Measurements from ENCODE around the gene CCNL2.
"Not testable (repeated sequence)": the region's sequence is repeated elsewhere in the genome, so short reads cannot be mapped to it uniquely, and the experiment has no call there.

The CCNL2 gene

DNA sequence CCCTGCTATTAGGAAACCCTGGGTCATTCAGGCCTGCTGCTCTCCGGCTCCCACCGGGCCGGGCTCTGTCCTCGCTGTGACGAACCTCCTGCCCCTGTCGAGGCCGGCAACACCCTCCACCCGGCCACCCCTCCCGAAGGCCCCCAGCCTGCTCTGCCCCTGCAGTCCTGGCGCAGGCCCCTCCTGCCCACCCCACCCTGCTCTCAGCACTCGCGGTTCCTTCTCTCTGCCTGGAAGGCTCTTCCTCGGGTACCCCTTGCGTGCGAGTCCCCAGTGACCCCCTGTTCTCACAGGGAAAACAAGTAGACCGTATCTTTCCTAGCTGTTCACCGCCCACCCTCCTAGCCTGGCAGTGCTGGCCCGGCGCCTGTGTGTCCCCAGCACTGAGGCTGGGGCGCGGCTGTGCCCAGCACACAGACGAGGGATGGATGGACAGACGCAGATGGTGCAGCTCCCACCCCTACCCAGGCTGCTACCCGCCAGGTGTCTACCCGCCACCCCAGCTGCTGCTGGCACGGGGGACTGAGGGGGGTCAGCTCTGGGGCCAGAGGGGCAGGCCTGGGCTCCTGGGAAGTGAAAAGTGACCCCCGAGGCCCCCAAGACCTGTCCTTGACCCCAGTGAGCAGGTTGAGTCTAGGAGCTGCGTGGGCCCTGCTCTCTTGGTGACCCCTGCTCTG is 33.3 kb upstream of the CCNL2 start:
- DNase-seq, result no peak

DNA sequence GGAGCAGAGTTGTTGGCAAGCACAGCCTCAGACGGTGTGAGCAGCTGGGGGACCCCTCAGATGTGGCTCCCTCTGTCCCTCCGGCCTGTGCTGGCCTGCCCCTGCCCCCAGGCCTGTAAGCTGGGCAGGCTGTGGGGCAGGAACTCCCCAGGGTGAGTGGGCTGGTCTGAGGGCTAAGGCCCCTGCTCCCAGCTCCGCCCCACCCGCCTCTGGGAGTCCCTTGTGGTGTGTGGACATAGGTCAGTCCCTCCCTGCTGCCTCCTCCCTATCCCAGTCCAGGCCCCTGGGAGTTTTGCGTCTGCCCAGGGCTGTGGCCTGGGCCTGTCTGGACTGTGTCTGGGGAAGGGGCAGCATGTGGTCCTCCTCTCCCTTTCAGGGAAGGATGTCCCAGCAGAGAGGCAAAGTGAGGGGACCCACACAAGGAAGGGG is 32.7 kb upstream of the CCNL2 start:
- no peak for DNase-seq

- no peak for DNase-seq
Observed at GRCh38 chr1:1430992-1431844, 32.1 kb upstream of the CCNL2 start.

DNA sequence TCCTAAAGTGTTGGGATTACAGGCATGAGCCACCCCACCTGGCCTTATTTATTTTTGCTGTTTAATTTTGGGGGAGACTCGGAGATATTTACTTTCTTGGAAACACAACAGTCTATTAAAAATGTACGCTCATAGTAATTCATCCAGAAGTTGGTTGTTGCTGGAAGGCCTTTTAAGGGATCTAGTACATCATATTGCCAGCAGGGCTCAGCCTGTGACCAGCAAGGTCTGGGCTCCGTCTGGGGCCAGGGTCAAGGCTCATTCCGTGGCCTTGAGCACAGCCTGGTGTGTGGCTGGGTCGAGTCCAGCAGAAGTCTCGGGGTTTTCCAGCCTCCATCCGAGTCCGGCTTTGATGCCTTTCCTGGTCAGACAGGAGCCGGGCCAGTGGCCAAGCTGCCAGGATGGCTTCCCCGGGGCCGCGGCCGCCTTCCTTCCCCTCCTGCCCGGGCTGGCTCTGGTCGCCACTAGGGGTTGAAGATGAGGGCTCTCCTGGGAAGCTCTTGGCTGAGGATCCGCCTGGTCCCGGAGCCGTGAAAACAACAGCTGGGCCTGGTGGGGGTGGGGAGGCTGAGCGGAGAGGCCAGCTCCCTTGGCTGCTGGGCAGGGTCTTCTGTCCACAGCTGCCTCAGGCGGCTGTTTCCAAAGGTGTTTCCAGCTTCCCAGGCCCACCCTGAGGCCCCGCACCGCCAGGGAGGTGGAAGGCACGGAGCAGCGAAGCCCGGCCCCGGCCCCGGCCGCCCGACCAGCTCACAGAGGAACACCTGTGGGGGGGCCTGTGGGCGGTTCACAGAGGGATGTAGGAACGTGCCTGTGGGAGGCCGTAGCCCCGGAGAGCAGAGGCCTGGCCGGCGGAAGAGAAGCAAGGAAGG is 31.2 kb upstream of the CCNL2 start:
- no peak for DNase-seq

- DNase-seq, result no peak
Observed at GRCh38 chr1:1429671-1430073, 30.5 kb upstream of the CCNL2 start.

DNA sequence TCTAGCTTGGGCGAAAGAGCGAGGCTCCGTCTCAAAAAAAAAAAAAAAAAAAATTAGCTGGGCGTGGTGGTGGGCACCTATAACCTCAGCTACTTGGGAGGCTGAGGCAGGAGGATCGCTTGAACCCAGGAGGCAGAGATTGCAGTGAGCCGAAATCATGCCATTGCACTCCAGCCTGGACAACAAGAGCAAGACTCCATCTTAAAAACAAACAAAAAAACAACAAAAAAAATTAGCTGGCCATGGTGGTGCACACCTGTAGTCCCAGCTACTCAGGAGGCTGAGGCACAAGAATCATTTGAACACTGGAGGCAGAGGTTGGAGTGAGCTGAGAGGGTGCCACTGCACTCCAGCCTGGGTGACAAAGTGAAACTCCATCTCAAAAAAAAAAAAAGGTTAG is 29.8 kb upstream of the CCNL2 start:
- DNase-seq, result not testable (repeated sequence)

GRCh38 chr1:1428174-1428573 is 29.0 kb upstream of the CCNL2 start:
- no peak for DNase-seq

- no peak for DNase-seq
Observed at GRCh38 chr1:1427820-1428148, 28.6 kb upstream of the CCNL2 start.

DNA sequence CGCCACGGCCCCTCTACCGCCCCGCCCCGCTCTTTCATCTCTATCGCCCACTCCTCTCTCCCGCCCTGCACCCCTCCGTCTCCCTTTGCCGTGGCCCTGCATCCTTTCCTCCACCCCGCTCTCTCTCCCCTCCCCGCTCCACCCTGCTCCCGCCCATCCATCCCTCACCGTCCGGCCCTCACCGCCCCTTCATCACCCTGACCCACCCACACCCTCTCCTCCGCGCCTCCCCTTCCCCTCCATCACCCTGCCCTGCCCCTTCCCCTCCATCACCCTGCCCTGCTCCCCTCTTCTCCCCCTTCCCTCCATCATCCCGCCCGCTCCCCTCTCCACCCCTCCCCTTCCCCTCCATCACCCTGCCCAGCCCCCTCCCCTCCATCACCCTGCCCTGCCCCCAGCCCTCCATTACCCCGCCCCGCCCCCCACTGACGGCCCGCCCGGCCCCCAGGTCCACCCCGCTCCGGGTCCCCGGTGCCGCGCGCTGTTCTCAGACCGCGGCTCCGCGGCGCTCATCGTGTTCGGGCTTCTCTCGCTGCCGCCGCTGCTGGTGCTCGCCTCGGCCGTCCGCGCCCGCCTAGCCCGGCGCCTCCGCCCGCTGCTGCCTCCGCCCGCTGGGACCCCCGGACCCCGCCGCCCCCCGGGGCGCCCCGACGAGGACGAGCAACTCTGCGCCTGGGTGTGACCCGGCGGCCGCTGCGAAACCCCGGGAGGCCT is 28.1 kb upstream of the CCNL2 start:
- no peak for DNase-seq

DNA sequence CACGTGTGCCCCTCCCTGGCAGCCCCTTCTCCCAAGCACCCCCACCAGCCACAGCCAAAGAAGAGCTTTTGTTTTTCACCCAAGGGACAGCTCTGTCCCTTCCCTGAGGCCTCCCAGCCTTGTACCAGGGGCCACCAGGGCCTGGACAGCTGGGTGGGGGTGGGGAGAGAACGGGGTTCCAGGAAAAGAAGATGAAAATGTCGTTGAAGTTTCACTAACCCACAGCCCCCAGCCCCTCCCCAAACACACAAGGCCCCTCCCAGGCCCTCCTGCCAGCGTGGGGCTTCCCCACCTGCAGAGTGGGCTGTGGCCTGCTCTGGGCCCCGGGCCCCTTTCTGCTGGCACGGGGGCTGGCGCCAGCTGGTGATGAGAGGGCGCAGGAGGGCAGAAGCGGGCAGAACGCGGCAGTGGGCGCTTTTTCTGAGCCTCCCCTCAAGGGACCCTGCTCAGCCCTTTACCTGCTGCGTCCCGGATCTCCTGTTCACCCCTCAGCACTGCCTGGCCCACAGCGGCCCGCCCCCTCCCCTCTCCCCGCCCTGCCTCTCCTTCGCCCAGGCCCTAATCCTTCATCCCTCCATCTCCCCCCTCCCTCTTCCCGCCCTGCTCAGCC is 27.5 kb upstream of the CCNL2 start:
- no peak for DNase-seq

GRCh38 chr1:1425753-1426495 is 26.8 kb upstream of the CCNL2 start:
- no peak for DNase-seq

DNA sequence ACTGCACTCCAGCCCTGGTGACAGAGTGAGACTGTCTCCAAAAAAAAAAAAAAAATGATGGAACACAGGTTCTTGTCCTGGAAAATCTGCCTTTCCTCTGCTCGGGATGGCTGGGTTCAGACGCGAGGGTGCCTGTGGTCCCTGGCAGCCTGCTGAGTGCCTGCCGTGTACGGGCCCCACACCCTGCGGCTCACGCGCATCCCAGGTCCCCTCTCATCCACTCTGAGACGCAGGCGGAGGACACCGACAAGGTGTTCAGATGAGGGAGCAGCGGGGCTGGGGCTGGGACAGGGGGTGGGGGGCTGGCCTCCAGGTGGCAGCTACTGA is 26.3 kb upstream of the CCNL2 start:
- DNase-seq, result no peak

GRCh38 chr1:1424707-1425106 is 25.6 kb upstream of the CCNL2 start:
- no peak for DNase-seq

GRCh38 chr1:1423245-1423597 is 24.1 kb upstream of the CCNL2 start:
- DNase-seq, result no peak

DNA sequence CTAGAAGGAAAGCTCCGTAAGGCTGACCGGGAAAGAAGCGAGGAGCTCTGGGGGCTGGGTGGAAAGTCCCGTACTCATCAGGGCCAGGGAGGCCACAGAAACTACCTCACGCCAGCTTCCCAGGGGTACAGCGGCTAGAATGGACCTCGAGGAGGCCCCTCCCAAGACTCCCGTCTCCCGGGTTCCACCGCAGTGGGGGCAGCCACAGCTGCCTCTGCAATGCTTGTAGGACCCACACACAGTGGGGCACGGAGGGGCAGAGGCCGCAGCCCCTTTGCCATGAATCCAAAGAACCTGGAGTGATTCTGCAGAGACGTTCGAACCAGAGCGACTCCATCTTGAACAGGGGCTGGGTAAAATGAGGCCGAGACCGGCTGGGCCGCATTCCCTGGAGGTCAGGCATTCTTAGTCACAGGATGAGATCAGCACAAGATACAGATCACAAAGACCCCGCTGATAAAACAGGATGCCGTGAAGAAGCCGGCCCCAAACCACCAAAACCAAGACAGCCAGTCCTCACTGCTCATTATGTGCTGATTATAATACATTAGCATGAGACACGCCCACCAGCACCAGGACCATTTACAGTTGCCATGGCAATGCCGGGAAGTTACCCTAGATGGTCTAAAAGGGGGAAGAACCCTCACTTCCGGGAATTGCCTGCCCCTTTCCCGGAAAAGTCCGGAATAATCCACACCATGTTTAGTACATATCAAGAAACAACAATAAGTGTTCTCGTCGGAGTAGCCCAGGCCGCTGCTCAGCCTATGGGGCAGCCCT is 23.5 kb upstream of the CCNL2 start:
- DNase-seq, result no peak

GRCh38 chr1:1421907-1422464 is 22.9 kb upstream of the CCNL2 start:
- DNase-seq, result no peak

DNA sequence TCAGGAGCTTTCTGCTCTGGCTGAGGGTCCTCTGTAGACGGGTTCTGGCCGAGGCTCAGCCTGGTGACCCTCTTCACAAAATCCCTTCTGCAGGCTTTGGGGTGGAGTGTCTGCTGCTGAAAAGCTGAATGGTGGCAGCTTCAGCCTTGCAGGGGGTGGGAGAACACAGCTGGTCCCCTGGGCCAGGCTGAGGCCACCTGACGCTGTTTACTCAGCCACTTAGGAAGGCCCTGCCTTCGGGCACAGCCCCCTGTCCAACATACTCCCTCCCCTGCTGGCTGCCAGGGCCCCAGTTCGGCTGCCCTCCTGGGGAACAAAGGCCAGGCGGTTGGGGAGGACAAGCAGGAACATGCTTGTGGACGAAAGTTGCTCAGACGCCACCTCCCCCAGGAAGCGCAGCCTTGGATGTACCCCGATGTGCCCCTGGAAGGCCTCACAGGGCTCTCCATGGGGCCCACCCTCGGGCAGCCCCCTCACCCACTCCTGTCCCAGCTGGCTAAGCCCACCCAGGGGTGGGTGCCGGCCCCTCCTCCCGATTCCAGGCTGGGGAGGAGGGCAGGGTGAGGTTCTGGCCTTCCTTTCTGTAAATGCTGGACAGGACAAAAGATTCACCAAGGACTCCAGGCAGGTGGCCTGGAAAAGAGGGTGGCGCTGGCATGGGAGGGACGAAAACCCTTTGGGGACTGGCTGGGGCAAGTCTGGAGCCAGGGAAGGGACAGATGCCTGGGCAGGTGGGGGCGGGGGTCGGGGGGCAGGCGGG is 22.2 kb upstream of the CCNL2 start, which contains the start of gene ANKRD65:
ANKRD65 (minus strand) TSS at position 130 of the 760 bp plus-strand sequence. CDS start 271 bp downstream, outside the sequence.
- DNase-seq, result no peak

- no peak for DNase-seq
Observed at GRCh38 chr1:1420654-1421141, 21.6 kb upstream of the CCNL2 start.

GRCh38 chr1:1419813-1420653 is 20.9 kb upstream of the CCNL2 start:
- no peak for DNase-seq
